ENCODE data around the gene NEO1. TPM values are rescaled to one million over a fixed set of nuclear protein-coding genes. Genes with fewer than 3 reads are reported as not detected.

NEO1 gene
- total RNA-seq, 1 experiment from 2014 or later: 9.9 TPM

DNA sequence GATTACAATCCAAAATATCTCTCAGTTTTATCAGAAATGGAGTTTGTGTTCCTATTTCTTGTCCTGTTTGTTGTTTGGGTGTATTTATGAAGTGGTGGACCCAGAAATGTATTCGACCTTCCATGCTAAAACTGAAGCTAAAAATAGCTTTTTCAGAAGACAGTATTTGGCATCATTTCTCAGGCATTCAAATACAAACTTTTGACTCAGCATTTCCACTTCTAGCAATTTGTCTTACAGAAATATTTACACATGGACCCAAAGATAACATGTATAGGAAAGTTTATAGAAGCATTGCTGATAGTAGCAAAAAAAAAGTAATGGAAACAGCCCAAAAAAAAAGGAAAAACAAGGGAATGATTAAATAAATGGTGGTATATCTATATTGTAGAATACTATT lies 160.2 kb downstream of the NEO1 start:
- DNase-seq (ENCODE audit: low spot score): no peak

- DNase-seq (ENCODE audit: low spot score): peak; percentile 43
Measured at GRCh38 chr15:73221450-73221849, 169.2 kb downstream of the NEO1 start.

- DNase-seq (ENCODE audit: low spot score): no peak
Measured at GRCh38 chr15:73225358-73226015, 173.2 kb downstream of the NEO1 start.

DNA sequence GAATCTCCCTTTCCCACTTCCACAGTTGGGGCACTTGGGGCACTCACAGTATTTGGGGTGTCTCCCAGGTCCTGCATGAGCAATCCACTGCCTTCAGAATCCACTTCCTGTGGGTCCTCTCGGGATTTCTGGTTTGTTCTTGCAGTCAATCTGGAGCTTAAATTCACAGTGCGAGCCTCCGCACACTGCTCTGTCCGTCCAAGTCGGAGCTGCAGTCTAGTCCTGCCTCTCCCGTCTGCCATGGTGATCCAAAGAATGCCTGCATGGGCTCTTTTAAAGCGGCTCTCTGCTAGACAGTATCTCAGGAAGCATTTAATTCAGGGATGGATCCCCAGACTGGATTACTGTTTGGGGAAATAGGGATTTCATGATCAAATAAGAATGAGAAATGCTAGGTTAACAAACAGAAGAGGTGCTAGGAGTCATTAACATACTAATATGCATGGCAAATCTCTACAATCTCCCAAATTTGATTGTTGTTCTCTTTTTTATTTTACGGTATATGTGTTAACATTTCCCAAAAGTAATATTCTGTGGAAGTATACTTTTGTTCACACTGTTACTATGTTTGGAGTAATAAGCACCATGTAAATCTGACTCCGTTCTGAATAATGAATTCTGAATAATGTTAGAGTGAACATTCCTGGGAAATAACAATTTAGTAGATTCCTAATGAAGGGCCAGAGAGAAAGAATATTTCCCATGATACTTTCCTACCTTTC lies 174.0 kb downstream of the NEO1 start:
- DNase-seq (ENCODE audit: low spot score): no peak

DNA sequence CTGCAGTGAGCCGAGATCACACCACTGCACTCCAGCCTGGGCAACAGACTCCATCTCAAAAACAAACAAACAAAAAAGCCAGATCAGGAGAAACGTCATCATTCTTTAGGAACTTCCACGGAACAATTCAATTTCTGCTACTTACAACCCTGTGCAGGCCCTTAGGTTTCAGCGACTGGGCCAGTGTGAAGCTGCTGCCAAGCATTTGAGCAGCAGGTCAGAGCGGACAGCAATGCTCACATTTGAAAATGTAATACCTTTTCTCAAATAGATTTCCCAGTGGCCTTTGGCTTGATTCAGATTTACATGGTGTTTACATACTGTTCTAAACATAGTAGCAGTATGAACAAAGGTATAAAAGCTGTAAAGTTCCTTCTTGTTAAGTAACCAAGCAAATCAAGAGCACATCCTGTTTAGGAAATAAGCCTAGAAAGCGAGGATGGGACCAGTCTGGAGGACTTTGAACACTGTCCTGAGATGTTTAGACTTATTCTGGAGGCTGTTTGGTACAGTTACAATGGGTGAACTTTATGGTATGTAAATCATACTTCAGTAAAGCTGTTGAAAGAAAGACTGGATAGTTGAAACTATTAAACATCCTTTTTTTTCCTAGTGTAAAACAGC lies 175.3 kb downstream of the NEO1 start:
- DNase-seq (ENCODE audit: low spot score): no peak

GRCh38 chr15:73228128-73228646 lies 175.9 kb downstream of the NEO1 start:
- no peak for DNase-seq (ENCODE audit: low spot score)

DNA sequence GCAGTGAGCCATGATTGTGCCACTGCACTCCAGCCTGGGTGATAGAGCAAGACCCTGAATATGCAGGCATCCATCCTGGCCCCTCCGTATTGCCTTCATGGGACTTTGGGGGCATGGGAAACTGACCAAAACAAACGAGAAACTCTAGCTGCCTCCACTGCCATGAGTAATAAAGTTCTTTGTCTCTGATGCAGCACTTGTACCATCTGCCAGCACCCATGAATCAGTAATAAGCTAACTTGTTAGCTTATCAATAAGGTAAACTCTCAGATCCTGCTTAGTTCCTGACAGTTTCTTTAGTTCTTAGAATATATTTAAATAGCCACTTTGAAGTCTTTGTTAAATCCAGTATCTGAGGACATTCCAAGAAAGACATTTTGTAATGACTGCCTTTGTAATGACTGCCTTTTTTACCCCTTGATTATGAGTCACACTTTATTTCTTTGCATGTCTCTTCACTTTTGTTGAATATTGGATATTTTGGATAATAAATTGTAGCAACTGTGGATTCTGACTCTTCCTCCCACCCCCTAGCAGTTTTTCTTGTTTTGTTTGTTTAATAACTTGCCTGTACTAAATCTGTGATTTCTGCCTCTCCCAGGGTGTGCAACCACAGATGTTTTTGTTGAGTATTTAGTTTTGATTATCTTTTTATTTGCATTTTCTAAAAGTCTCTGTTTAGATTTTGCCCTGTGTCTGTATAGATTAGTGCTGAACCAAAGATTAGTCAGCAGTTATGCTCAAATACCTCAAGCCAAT lies 179.6 kb downstream of the NEO1 start:
- DNase-seq (ENCODE audit: low spot score): no peak

DNA sequence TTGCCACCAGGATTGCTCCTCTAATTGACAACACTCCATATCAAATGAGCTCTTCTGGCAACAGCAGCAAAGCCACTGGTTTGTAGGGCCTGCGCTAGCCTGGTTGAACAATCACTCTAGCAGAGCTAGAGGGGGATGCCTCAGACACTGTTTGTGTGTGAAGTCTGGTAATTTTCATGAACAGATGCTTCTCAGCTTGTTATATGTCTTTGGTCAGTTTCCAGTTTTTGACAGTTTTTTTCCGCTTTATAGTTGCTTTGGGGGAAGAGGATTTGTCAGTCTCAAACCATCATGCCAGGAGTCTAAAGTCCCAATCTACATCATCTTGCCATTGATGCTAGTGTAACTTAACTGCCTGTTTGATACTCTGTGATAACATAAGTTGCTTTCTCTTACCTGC lies 180.5 kb downstream of the NEO1 start:
- DNase-seq (ENCODE audit: low spot score): no peak

GRCh38 chr15:73233623-73234022 lies 181.4 kb downstream of the NEO1 start:
- no peak for DNase-seq (ENCODE audit: low spot score)

- DNase-seq (ENCODE audit: low spot score): no peak
Measured at GRCh38 chr15:73237910-73238309, 185.6 kb downstream of the NEO1 start.

- DNase-seq (ENCODE audit: low spot score): peak; percentile 41
Measured at GRCh38 chr15:73239564-73240215, 187.4 kb downstream of the NEO1 start.

DNA sequence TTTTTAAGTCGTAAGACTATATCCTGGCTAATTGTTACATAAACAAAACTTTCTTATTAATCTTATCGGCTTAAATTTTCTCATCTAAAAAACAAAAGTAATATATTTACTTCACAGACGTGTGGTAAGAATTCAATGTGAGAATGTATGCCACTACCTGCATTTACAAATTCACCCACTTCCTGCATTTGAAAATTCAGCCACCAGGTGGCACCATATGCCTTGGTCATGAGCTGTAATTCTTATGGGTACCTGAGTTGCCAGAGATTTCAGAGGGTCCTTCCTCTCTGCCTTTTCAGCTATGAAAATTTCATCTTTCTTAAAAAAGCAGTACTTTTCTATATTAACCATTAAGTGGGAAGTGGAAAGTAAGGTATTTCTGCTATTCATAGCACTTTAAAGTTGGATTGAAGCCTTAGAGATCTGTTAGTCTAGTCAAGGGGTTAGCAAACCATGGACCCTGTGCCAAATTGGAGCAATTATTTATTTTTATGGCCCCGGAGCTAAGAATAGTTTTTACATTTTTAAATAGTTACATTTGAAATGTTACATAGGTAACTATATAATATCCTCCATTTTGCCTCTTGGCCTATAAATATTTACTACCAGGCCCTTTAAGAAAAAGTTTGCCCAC lies 188.7 kb downstream of the NEO1 start:
- DNase-seq (ENCODE audit: low spot score): peak; percentile 91

DNA sequence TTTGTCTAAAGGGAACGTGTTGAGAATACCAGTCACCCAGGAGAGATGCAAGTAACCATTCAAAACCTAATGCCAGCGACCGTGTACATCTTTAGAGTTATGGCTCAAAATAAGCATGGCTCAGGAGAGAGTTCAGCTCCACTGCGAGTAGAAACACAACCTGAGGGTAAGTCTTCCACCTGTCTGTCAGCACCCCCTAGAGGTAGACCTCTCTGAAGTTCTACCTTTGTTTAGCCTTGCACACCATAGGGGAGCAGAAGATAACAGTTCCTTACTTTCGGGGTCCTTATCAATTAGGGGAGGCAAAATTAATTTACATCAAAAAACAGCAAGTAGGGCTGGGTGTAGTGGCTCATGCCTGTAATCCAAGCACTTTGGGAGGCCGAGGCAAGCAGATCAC lies 192.1 kb downstream of the NEO1 start:
- DNase-seq (ENCODE audit: low spot score): peak; percentile 63

DNA sequence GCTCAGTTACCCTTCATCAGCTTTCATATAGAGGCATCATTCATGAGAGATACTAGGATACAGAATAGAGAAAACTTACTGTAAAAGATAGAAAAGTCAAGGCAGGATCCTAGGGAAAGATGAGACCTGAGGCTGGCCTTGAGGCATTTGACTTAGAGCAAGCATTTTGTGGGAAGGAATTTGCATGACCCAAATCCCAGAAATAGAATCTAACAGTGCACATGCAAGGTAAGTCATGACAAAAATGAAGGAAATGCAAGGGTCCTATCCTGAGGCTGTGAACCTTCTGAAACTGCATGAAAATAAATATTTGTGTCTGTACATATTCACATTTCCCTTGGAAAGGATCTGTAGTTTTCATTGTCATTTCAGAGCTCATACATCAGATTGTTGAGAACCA lies 194.2 kb downstream of the NEO1 start:
- DNase-seq (ENCODE audit: low spot score): no peak

DNA sequence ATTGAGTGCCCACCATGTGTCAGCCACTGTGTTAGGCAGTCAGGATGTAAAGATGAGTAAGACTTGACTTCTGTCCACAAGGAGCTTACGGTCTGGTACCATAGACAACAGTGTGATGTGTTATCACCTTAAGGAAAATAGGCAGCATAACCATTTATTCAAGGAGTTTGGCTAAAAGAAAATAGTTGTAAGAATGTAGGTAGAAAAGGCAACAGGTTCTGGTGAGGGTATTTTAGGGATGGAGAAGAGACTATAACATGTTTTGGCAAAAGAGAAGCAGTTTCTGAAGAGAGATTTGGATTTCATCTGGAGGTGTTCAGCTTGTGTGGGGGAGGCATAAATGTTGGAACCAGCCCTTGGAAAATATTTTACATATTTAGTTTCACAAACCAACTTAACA lies 194.6 kb downstream of the NEO1 start:
- no peak for DNase-seq (ENCODE audit: low spot score)

DNA sequence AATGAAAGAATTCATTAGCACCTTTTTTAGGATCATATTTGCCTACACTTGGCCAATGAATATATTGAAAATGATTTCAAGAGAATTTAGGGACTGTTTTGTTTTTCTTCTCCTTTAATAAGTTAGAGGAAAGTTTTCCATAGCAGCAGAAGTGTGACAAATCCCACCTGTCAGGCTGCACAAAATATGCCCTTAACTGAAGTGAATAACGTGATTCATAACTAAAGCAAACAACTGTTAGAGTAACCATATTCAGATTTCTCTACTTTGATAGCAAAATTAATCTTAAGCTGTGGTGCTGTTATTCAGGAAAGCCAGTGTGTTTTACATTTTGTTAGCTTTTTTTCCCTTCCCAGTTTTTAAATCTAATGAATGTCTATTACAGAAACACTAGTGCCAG lies 195.1 kb downstream of the NEO1 start:
- no peak for DNase-seq (ENCODE audit: low spot score)

DNA sequence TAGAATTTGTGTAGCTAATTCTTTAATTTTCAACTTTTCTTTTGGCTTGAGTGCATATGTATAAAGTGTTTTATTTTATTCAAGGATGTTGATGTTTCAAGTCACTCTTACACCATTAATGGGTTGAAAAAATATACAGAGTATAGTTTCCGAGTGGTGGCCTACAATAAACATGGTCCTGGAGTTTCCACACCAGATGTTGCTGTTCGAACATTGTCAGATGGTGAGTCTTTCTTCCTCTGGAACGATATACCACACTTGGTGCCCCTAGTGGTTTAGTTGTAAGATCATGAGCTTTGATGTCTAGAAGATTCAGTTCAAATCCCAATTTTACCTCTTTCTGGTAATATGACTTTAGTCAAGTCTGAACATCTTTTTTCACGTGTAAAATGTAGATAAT lies 197.2 kb downstream of the NEO1 start:
- no peak for DNase-seq (ENCODE audit: low spot score)

DNA sequence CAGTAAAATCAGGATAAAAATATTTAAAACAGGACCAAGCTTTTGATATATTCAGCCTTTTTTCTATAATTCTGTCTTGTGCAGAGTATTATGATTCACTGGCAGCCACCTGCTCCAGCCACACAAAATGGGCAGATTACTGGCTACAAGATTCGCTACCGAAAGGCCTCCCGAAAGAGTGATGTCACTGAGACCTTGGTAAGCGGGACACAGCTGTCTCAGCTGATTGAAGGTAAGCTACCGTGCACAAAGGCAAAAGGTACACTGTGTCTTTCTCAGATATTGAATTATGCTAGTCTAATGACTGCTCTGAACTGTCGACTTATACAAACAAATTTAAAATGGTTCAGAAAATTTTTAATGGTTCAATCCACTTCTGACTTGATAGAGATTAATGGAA lies 202.3 kb downstream of the NEO1 start:
- DNase-seq (ENCODE audit: low spot score): no peak

- no peak for DNase-seq (ENCODE audit: low spot score)
Measured at GRCh38 chr15:73258271-73259108, 206.2 kb downstream of the NEO1 start.

DNA sequence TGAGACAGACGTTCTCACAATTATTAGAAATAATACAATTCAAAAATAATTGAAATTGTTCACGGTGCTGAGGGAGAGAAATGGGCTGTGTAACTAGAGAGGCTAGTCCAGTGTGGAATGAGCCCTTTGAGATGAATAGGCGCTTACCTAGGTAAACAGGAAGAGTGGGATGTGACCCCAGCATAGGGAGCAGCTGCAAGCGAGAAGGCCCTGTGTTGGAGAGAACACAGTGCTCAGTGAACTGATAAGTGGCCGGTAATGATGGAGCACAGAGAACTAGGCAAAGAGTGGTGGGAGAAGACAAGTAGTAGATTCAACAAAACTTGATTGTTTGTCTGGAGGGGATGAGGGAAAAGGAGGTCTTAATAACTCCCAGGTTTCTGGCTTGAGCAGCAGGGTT lies 212.6 kb downstream of the NEO1 start:
- no peak for DNase-seq (ENCODE audit: low spot score)

Data from HT-29 (cell line).